Stimulated activated CD4-positive, alpha-beta T cell treated with anti-CD3 and anti-CD28 coated beads, Interleukin-12 subunit alpha, Interleukin-12 subunit beta, amount 100 ng/mL, for 24 hours (primary cell): Measurements from ENCODE around the gene ITLN2.
"Not testable (repeated sequence)": the region's sequence is repeated elsewhere in the genome, so short reads cannot be mapped to it uniquely, and the experiment has no call there.

Experiments used
- DNase-seq, 2 experiments: peaks; one replicate each; pipeline ENCODE4 v3.0.0-alpha.2; 2020; ENCODE audit warnings: low read depth in 2 of 2

Gene ITLN2

GRCh38 chr1:160953030-160953429 lies 1.6 kb downstream of the ITLN2 start:
- DNase-seq, result no peak

- no peak for DNase-seq
Measured at GRCh38 chr1:160952129-160952510, 2.5 kb downstream of the ITLN2 start.

GRCh38 chr1:160951443-160952128 lies 3.0 kb downstream of the ITLN2 start:
- DNase-seq, result peak; percentile 29 to 57

- DNase-seq, result no peak
Measured at GRCh38 chr1:160950657-160951056, 4.0 kb downstream of the ITLN2 start.

GRCh38 chr1:160949881-160950280 lies 4.7 kb downstream of the ITLN2 start:
- no peak for DNase-seq

GRCh38 chr1:160949216-160949880 lies 5.3 kb downstream of the ITLN2 start:
- DNase-seq, result not testable (repeated sequence)

- DNase-seq, result not testable (repeated sequence)
Measured at GRCh38 chr1:160947174-160947759, 7.3 kb downstream of the ITLN2 start.

GRCh38 chr1:160945881-160946280 lies 8.7 kb downstream of the ITLN2 start:
- not testable (repeated sequence) for DNase-seq

GRCh38 chr1:160945079-160945478 lies 9.5 kb downstream of the ITLN2 start:
- DNase-seq, result no peak

- DNase-seq, result no peak
Measured at GRCh38 chr1:160942926-160943325, 11.7 kb downstream of the ITLN2 start.

GRCh38 chr1:160936666-160937065 lies 17.9 kb downstream of the ITLN2 start:
- not testable (repeated sequence) for DNase-seq

- no peak for DNase-seq
Measured at GRCh38 chr1:160935527-160936258, 18.9 kb downstream of the ITLN2 start.

- not testable (repeated sequence) for DNase-seq
Measured at GRCh38 chr1:160933305-160933704, 21.3 kb downstream of the ITLN2 start.

- DNase-seq, result no peak
Measured at GRCh38 chr1:160925652-160926244, 28.9 kb downstream of the ITLN2 start.

- no peak for DNase-seq
Measured at GRCh38 chr1:160924791-160925651, 29.6 kb downstream of the ITLN2 start.

- no peak for DNase-seq
Measured at GRCh38 chr1:160916666-160917065, 37.9 kb downstream of the ITLN2 start.

GRCh38 chr1:160913229-160913628 lies 41.4 kb downstream of the ITLN2 start:
- not testable (repeated sequence) for DNase-seq

- DNase-seq, result no peak
Measured at GRCh38 chr1:160911925-160912324, 42.7 kb downstream of the ITLN2 start.

GRCh38 chr1:160911441-160911840 lies 43.2 kb downstream of the ITLN2 start:
- DNase-seq, result no peak

- DNase-seq, result no peak
Measured at GRCh38 chr1:160910170-160910750, 44.3 kb downstream of the ITLN2 start.

- no peak for DNase-seq
Measured at GRCh38 chr1:160907976-160908375, 46.6 kb downstream of the ITLN2 start.
